ENCODE results near the gene CES4A. TPM values are rescaled to one million over a fixed set of nuclear protein-coding genes. Genes with fewer than 3 reads are reported as not detected.

CES4A gene
- total RNA-seq, 1 donor from 2014 or later: 1.1 TPM

- H3K4me3 ChIP-seq (ENCODE audit: low read depth, low read length): no peak overlapping the region
- no peak for FAIRE-seq
These were observed 35.3 kb downstream of the CES4A start for GRCh38 chr16:67023689-67024088.

GRCh38 chr16:67024384-67025209 lies 36.2 kb downstream of the CES4A start:
- no peak for TF ChIP-seq CTCF (IDR thresholded peaks at IDR 0.05; ENCODE audit: insufficient read depth, low read length, severe bottlenecking)
- FAIRE-seq (no peak), DNase-seq (ENCODE audit: low read depth) (no peak)

More at GRCh38 chr16:67023689-67024088, 35.3 kb downstream of the CES4A start:
- Histone ChIP-seq H3K27me3 (ENCODE audit: control insufficient read depth, insufficient read depth, low read length) (no peaks in the 10 kb centered on the region), H3K36me3 (ENCODE audit: control insufficient read depth, insufficient read depth, low read length) (no peaks in the 10 kb centered on the region)
- TF ChIP-seq CTCF (IDR thresholded peaks at IDR 0.05; ENCODE audit: insufficient read depth, low read length, severe bottlenecking): no peak
- DNase-seq (ENCODE audit: low read depth): no peak

GRCh38 chr16:67025210-67025550 lies 36.8 kb downstream of the CES4A start:
- Histone ChIP-seq H3K36me3 (ENCODE audit: control insufficient read depth, insufficient read depth, low read length) (no peaks in the 10 kb centered on the region), H3K4me3 (ENCODE audit: low read depth, low read length) (no peak overlapping the region), H3K27me3 (ENCODE audit: control insufficient read depth, insufficient read depth, low read length) (no peaks in the 10 kb centered on the region)
- TF ChIP-seq CTCF (IDR thresholded peaks at IDR 0.05; ENCODE audit: insufficient read depth, low read length, severe bottlenecking): no peak
- no peak for DNase-seq (ENCODE audit: low read depth)
- no peak for FAIRE-seq

More at GRCh38 chr16:67024384-67025209, 36.2 kb downstream of the CES4A start:
- no peak overlapping the region for H3K4me3 ChIP-seq (ENCODE audit: low read depth, low read length)
- no peaks in the 10 kb centered on the region for H3K36me3 ChIP-seq (ENCODE audit: control insufficient read depth, insufficient read depth, low read length)
- H3K27me3 ChIP-seq (ENCODE audit: control insufficient read depth, insufficient read depth, low read length): no peaks in the 10 kb centered on the region

GRCh38 chr16:67026570-67026969 lies 38.2 kb downstream of the CES4A start:
- Histone ChIP-seq H3K4me3 (ENCODE audit: low read depth, low read length) (no peak overlapping the region), H3K27me3 (ENCODE audit: control insufficient read depth, insufficient read depth, low read length) (no peaks in the 10 kb centered on the region), H3K36me3 (ENCODE audit: control insufficient read depth, insufficient read depth, low read length) (no peaks in the 10 kb centered on the region)
- DNase-seq (ENCODE audit: low read depth): no peak
- no peak for TF ChIP-seq CTCF (IDR thresholded peaks at IDR 0.05; ENCODE audit: insufficient read depth, low read length, severe bottlenecking)
- FAIRE-seq: no peak

- FAIRE-seq: no peak
These were observed 38.7 kb downstream of the CES4A start for GRCh38 chr16:67027046-67027445.

More at GRCh38 chr16:67027046-67027445, 38.7 kb downstream of the CES4A start:
- H3K4me3 ChIP-seq (ENCODE audit: low read depth, low read length): no peak overlapping the region
- no peak for TF ChIP-seq CTCF (IDR thresholded peaks at IDR 0.05; ENCODE audit: insufficient read depth, low read length, severe bottlenecking)
- H3K27me3 ChIP-seq (ENCODE audit: control insufficient read depth, insufficient read depth, low read length): no peaks in the 10 kb centered on the region
- H3K36me3 ChIP-seq (ENCODE audit: control insufficient read depth, insufficient read depth, low read length): no peaks in the 10 kb centered on the region
- DNase-seq (ENCODE audit: low read depth): no peak

Data from bronchial epithelial cell (primary cell).